ENCODE data around the gene RADIL.
"Not testable (repeated sequence)": the region's sequence is repeated elsewhere in the genome, so short reads cannot be mapped to it uniquely, and the experiment has no call there.

Gene RADIL

GRCh38 chr7:4808026-4808425, 75.5 kb downstream of the RADIL start:
- TF ChIP-seq ZNF274 (IDR thresholded peaks at IDR 0.05; ENCODE audit: low read depth, low read length), result no peak
- H3K4me3 ChIP-seq (ENCODE audit: low read length), result no peak overlapping the region

- no peak overlapping the region for H3K4me3 ChIP-seq (ENCODE audit: low read length)
- TF ChIP-seq ZNF274 (IDR thresholded peaks at IDR 0.05; ENCODE audit: low read depth, low read length), result no peak
These were observed 75.9 kb downstream of the RADIL start for GRCh38 chr7:4807598-4808016.

- H3K4me3 ChIP-seq (ENCODE audit: low read length), result no peak overlapping the region
- TF ChIP-seq ZNF274 (IDR thresholded peaks at IDR 0.05; ENCODE audit: low read depth, low read length), result no peak
These were observed 76.4 kb downstream of the RADIL start for GRCh38 chr7:4806983-4807597.

GRCh38 chr7:4805984-4806300, 77.6 kb downstream of the RADIL start:
- TF ChIP-seq ZNF274 (IDR thresholded peaks at IDR 0.05; ENCODE audit: low read depth, low read length), result no peak
- H3K4me3 ChIP-seq (ENCODE audit: low read length), result no peak overlapping the region

- TF ChIP-seq ZNF274 (IDR thresholded peaks at IDR 0.05; ENCODE audit: low read depth, low read length), result no peak
- H3K4me3 ChIP-seq (ENCODE audit: low read length), result no peak overlapping the region
These were observed 78.2 kb downstream of the RADIL start for GRCh38 chr7:4805110-4805983.

GRCh38 chr7:4803397-4804241, 79.9 kb downstream of the RADIL start:
- no peak overlapping the region for H3K4me3 ChIP-seq (ENCODE audit: low read length)
- no peak for TF ChIP-seq ZNF274 (IDR thresholded peaks at IDR 0.05; ENCODE audit: low read depth, low read length)

GRCh38 chr7:4802577-4802976, 80.9 kb downstream of the RADIL start:
- H3K4me3 ChIP-seq (ENCODE audit: low read length), result not testable (repeated sequence)

- H3K4me3 ChIP-seq (ENCODE audit: low read length), result no peak overlapping the region
- TF ChIP-seq ZNF274 (IDR thresholded peaks at IDR 0.05; ENCODE audit: low read depth, low read length), result no peak
These were observed 81.7 kb downstream of the RADIL start for GRCh38 chr7:4801839-4802231.

GRCh38 chr7:4800926-4801838, 82.3 kb downstream of the RADIL start:
- H3K4me3 ChIP-seq (ENCODE audit: low read length), result no peak overlapping the region
- no peak for TF ChIP-seq ZNF274 (IDR thresholded peaks at IDR 0.05; ENCODE audit: low read depth, low read length)

- no peak for TF ChIP-seq ZNF274 (IDR thresholded peaks at IDR 0.05; ENCODE audit: low read depth, low read length)
- no peak overlapping the region for H3K4me3 ChIP-seq (ENCODE audit: low read length)
These were observed 83.0 kb downstream of the RADIL start for GRCh38 chr7:4800487-4800886.

- no peak overlapping the region for H3K4me3 ChIP-seq (ENCODE audit: low read length)
- TF ChIP-seq ZNF274 (IDR thresholded peaks at IDR 0.05; ENCODE audit: low read depth, low read length), result no peak
These were observed 83.8 kb downstream of the RADIL start for GRCh38 chr7:4799508-4800268.

GRCh38 chr7:4798706-4799235, 84.7 kb downstream of the RADIL start:
- no peak for TF ChIP-seq ZNF274 (IDR thresholded peaks at IDR 0.05; ENCODE audit: low read depth, low read length)
- H3K4me3 ChIP-seq (ENCODE audit: low read length), result no peak overlapping the region

All from GM08714 (cell line).